Kidney epithelial cell (primary cell): ENCODE measurements around the gene ARV1. TPM values are rescaled to one million over a fixed set of nuclear protein-coding genes. Genes with fewer than 3 reads are reported as not detected.

Experiments used
- DNase-seq: peaks from one replicate; pipeline ENCODE4 v3.0.0-alpha.2; 2010; ENCODE audit warnings: low read depth
- H3K27me3 ChIP-seq: 2 replicates; pipeline ENCODE4 v1.6.0; 2011; ENCODE audit warnings: low read length; ENCODE audit not compliant: control insufficient read depth, insufficient read depth
- H3K36me3 ChIP-seq: 2 replicates; pipeline ENCODE4 v1.5.1; 2011; ENCODE audit warnings: low read length; ENCODE audit not compliant: control insufficient read depth, insufficient read depth
- H3K4me3 ChIP-seq: 2 replicates; pipeline ENCODE4 v1.5.1; 2011; ENCODE audit warnings: low read depth, mild to moderate bottlenecking, control low read depth, low read length
- total RNA-seq: library from RNA; depleted of rRNA; stranded (reverse); fragments of >200 nt; gene quantifications from 2 replicates; pipeline ENCODE4 v1.2.3, GENCODE V29; 2015
- TF ChIP-seq, protein P1 (sequence below): IDR thresholded peaks from 2 replicates; pipeline ENCODE4 v1.5.1; 2011; ENCODE audit warnings: mild to moderate bottlenecking, moderate library complexity, low read length, control low read depth, inconsistent platforms; ENCODE audit not compliant: insufficient read depth, poor library complexity, severe bottlenecking

Gene ARV1
- 12.0 and 13.9 TPM in 2 replicates for total RNA-seq

DNA sequence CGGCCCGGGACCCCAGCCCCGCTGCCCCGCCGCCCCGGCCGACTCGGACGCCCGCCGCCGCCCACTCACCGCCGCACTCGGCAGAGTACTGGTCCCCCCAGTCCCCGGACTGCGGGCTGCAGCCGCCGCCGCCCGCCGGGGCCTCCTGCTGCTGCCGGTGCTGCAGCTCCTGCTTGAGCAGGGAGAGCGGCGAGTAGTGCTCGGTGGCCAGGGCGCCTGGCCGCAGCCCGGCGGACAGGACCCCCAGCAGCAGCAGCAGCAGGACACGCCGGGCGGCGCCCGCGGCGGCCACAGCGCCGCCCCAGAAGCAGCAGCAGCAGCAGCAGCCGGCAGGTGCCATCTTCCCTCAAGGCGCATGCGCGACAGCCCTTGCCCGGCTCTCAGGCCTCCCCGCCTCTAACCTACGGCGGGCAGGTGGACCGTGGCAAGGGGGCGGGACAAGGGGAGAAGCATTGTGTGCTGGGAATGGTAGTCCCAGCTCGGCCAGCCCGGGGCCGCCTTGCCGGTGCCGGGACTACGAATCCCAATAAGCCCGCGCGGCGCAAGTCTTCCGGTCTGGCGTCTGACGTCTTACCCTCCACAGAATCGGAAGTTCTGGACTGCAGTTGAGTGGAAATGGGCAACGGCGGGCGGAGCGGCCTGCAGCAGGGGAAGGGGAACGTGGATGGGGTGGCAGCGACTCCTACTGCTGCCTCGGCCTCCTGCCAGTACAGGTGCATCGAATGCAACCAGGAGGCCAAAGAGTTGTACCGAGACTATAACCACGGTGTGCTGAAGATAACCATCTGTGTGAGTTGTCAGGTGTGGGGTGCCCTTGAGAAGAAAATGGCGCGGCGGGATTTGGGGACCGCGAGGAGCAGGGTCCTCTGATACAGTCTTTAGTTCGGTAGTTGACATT is at the start of gene ARV1, which contains the start of gene TTC13:
TSS of gene ARV1 (plus strand) at position 604 of the 898 bp plus-strand sequence. CDS start at position 616, 12 bp downstream.
TSS of gene TTC13 (minus strand) at position 371 of the 898 bp plus-strand sequence. CDS start at position 340, 31 bp downstream.
- peak; percentile 97 for DNase-seq
- TF ChIP-seq, protein P1, sequence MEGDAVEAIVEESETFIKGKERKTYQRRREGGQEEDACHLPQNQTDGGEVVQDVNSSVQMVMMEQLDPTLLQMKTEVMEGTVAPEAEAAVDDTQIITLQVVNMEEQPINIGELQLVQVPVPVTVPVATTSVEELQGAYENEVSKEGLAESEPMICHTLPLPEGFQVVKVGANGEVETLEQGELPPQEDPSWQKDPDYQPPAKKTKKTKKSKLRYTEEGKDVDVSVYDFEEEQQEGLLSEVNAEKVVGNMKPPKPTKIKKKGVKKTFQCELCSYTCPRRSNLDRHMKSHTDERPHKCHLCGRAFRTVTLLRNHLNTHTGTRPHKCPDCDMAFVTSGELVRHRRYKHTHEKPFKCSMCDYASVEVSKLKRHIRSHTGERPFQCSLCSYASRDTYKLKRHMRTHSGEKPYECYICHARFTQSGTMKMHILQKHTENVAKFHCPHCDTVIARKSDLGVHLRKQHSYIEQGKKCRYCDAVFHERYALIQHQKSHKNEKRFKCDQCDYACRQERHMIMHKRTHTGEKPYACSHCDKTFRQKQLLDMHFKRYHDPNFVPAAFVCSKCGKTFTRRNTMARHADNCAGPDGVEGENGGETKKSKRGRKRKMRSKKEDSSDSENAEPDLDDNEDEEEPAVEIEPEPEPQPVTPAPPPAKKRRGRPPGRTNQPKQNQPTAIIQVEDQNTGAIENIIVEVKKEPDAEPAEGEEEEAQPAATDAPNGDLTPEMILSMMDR = peak; percentile 49
- Histone ChIP-seq H3K36me3 (no peaks in the 10 kb centered on the region), H3K27me3 (no peaks in the 10 kb centered on the region), H3K4me3 (peak within 1 kb of the TSS; percentile 59)

DNA sequence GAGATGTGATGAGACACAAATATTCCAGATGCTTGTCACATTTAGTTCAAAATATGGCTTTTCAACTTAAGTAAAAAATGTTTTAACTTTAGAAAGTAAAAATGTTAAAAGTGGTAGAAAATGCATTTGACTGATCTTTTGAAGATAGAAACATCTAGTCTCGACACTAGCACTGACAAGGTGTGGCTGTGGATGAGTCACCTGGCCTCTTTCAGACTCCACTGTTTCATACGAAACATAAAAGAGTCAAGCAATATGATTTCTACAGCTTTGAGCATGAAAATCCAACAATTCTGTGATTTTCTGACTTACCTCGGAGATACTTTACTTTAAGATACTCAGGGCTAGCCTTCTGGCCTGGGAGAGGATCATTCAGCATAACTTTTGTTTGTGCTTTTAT is 47.9 kb upstream of the ARV1 start:
- no peaks in the 10 kb centered on the region for H3K36me3 ChIP-seq
- H3K4me3 ChIP-seq = no peak overlapping the region
- H3K27me3 ChIP-seq = no peaks in the 10 kb centered on the region
- TF ChIP-seq, protein P1 = no peak
- DNase-seq = no peak

DNA sequence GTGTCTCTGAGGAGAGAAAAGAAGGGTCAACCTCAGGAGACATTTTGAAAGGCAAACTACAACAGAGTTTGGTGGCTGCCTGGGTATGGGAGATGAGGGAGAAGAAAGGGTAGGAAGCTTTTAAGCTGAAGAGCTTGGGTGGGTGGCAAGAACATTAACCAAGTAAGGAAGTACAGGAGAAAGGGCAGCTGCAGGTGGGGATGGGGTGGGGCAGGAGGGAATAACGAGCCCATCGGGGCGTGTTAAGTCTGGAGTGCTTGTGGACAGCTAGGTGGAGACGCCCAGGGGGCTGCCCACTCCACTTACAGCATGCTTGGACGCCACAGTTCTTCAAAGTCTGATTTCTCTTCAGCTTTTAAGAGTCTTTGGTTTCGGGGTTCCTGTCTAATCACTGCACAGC is 43.0 kb upstream of the ARV1 start:
- TF ChIP-seq, protein P1 = no peak
- no peak for DNase-seq
- Histone ChIP-seq H3K36me3 (no peaks in the 10 kb centered on the region), H3K4me3 (no peak overlapping the region), H3K27me3 (no peaks in the 10 kb centered on the region)

DNA sequence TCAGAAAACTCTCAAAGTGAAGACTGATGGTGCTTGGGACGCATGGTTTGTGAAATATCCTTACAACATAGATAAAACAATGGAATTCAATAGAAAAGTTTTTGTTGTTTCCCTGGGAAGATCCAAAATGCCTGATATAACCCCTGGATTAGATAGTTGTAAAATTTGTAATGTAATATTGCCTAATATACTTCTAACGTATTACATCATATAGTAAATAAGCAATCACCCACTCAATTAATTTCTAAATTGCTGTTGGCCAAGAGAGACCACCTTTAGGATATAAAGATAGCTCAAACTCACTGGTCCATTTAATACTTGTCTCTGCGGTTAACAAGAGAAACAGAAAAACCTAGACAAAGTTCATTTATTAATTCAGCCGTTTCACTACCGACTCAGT is 42.4 kb upstream of the ARV1 start:
- H3K4me3 ChIP-seq = no peak overlapping the region
- H3K36me3 ChIP-seq = no peaks in the 10 kb centered on the region
- TF ChIP-seq, protein P1 = no peak
- no peaks in the 10 kb centered on the region for H3K27me3 ChIP-seq
- no peak for DNase-seq

DNA sequence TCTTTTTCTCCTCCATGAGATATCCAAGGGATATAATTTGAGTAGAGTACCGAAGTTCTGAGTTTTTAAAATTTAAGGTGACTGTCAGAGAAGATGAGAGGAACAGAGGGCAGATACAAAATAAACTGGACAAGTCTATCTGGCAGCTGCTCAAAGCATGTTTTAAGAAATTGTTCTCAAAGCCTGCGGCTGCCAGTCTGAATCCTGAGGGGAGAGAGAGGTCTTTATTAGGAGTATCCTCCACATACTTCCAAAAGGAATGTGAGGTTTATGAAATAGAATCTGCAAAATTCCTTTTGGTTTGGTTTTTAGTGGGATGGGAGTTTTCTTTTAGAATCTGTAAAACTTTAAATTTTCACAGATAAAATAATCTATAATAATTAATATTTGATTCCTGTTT is 41.5 kb upstream of the ARV1 start:
- no peaks in the 10 kb centered on the region for H3K36me3 ChIP-seq
- H3K27me3 ChIP-seq = no peaks in the 10 kb centered on the region
- no peak overlapping the region for H3K4me3 ChIP-seq
- no peak for DNase-seq
- TF ChIP-seq, protein P1 = no peak

DNA sequence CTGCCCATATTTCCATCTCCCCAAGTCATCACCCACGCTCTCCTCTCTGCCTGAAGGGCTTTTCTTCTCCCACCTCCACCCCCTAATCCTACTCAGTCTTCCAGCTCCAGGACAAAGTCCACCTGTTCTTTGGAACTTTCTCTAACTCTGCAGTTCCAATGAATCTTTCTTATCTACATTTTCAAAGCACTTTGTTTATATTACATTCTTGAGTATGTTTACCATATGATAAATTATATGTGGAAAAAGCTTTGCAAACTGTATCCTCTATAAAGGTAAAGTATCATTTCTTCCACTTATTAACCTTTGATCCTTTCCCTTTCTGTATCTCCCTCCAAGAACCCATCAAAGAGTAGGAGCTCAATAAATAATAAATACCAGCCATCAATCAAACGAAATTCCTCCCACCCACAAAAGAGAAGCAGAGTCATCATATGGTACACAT is 39.9 kb upstream of the ARV1 start:
- TF ChIP-seq, protein P1 = no peak
- no peak for DNase-seq
- H3K27me3 ChIP-seq = no peaks in the 10 kb centered on the region
- no peaks in the 10 kb centered on the region for H3K36me3 ChIP-seq
- no peak overlapping the region for H3K4me3 ChIP-seq
